Upper lobe of left lung (tissue), 4 donors: ENCODE results near the gene MED27.

Experiments used
- CTCF ChIP-seq, 6 experiments: fragments of 450-650 bp in 4 of 6; fragments of 200-600 bp in 2 of 6; sonication (generic) in 2 of 6; IDR thresholded peaks; one replicate each; pipeline ENCODE4 v1.5.1; 2016 to 2019; ENCODE audit warnings: antibody characterized with exemption in 6 of 6
- EP300 ChIP-seq, 4 donors: sonication (generic); formaldehyde crosslinking; IDR thresholded peaks; one replicate each; pipeline ENCODE4 v1.5.1; 2017; ENCODE audit warnings: antibody characterized with exemption in 4 of 4, control low read depth in 2 of 4
- POLR2A ChIP-seq, 4 donors: fragments of 450-650 bp; IDR thresholded peaks; one replicate each; pipeline ENCODE4 v1.5.1; 2016 to 2017; ENCODE audit warnings: antibody characterized with exemption in 4 of 4, mild to moderate bottlenecking in 2 of 4
- POLR2AphosphoS5 ChIP-seq, 2 donors: sonication (generic); formaldehyde crosslinking; IDR thresholded peaks; one replicate each; pipeline ENCODE4 v1.5.1; 2017; ENCODE audit warnings: antibody characterized with exemption in 2 of 2

GRCh38 chr9:132036521-132036920, 43.1 kb downstream of the MED27 start:
- TF ChIP-seq CTCF (IDR thresholded peaks at IDR 0.05), result no peak
- no peak for TF ChIP-seq POLR2A (IDR thresholded peaks at IDR 0.05)
- TF ChIP-seq EP300 (IDR thresholded peaks at IDR 0.05), result no peak
- TF ChIP-seq POLR2AphosphoS5 (IDR thresholded peaks at IDR 0.05), result no peak
